GM21526 (cell line): ENCODE data around the gene CCR3.
"Not testable (repeated sequence)": the region's sequence is repeated elsewhere in the genome, so short reads cannot be mapped to it uniquely, and the experiment has no call there.

Experiments
- ATAC-seq: cut with Tn5 transposase; IDR thresholded peaks from one replicate; pipeline ENCODE4 v1.9.1; 2021; ENCODE audit warnings: moderate library complexity; ENCODE audit not compliant: unreplicated experiment, low FRiP score

CCR3 gene

DNA sequence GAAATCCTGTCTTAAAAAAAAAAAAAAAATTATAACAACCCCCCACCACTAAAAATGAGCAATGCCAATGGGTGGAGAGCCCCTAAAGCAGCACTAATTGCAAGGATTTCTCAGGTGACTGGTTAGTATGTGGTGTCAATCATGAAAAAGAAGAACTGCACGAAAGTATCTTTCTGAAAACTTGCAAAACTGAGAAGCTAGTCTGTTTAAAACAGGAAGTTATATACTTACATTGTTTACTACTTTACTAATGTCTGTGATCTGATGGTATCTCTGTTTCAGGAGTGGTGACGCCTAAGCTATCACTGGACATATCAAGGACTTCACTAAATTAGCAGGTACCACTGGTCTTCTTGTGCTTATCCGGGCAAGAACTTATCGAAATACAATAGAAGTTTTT, at the start of gene CCR3:
CCR3 (plus strand) TSS at position 341 of the 400 bp plus-strand sequence. CDS start 22,699 bp downstream, outside the sequence.
- no peak for ATAC-seq

DNA sequence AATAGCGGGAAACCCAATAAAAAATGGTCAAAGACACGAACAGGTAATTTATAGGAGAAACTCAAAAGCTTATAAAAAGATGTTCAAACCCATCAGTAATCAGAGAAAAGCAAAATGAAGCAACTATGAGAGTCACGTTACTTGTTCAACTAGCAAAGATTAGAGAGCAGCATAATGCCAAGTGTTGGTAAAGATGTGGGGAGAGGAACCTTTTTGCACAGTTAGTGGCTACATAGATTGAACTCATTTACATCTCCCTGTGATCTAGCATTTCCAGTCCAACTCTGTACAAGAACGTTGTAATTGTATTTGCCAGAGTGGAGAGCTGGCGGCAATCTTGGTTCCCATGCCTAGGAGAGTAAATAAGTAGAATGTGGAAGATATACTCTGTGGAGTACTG, 49.3 kb upstream of the CCR3 start:
- no peak for ATAC-seq

DNA sequence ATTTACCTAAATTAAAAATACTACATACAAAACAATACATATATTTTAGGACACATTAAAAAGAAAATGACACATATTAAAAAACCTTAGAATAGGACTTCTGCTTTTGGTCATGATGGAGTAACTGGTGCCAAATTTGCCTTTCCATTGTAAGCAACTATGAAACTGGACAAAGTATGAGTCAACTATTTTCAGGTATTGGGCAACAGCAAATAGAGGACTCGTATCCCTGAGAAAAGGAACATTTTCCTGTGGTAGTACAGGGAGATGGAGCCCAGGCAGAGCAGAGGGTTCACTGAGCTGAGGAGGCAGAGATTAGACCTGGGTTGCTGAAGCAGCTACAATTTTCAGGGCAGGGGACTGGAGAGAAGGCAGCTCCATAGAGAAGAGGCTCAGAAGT, 48.8 kb upstream of the CCR3 start:
- no peak for ATAC-seq

DNA sequence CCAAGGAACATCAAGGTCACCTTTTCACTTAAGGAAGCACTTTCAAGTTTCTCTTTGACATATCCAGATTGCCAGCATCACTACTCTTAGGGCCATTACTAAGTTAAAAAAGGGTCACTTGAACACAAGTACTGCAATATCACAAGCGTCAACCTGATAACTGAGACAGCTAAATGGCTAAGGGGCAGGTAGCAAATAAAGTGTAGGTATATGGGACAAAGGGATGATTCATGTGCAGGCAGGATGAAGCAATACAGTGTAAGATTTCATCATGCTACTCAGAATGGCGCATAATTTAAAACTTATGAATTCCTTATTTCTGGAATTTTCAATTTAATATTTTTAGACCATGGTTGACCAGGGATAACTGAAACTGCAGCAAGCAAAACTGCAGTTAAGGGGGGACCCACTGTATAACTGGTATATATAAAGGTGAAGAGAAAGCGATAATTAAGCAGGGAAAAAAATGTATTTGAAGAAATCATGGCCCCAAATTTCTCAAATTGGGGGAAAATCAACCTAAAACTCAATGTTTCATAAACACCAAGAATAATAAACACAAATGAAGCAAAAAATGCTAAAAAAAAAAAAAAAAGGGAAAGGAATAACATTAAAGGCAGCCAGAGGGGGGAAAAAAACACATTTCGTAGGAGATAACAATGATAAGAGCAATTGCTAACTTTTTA, 47.2 kb upstream of the CCR3 start:
- ATAC-seq, result no peak

DNA sequence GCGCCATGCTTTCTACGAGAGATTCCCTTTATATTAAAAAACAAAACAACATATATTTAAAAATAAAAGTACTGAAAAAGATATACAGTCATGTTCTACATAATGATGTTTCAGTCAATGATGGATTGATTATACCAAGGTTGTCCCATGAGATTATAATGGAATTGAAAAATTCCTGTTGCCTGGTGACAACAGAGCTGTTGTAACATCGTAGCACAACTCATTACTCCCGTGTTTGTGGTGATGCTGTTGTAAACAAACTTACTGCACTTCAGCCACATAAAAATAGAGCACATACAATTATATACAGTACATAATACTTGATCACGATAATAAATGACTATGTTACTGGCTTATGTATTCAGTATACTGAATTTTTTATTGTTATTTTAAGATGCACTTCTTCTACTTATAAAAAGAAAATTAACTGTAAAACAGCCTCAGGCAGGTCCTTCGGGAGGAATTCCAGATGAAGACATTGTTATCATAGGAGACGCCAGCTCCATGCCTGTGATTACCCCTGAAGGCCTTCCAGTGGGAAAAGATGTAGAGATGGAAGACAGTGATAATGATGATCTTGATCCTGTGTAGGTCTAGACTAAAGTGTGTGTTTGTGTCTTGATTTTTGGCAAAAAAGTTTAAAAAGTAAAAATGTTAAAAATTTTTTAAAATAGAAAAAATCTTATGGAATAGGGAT, 45.9 kb upstream of the CCR3 start:
- no peak for ATAC-seq

DNA sequence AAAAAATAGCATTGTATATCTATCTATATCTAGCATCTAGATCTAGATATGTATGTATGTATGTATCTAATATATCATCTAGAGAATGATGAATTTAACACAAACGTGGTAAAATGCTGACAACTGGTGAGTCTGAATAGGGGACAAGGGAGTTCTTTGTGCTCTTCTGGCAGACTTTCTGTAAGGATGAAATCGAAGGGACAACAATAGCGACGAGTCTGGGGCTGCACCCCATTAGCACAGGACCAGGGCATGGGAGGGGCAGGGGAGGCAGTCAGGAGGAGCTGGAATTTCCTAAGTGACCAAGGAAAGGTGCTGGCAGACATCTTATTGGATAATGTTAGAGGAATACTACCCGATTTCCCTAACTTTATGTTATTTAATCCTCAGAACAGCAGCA, 42.0 kb upstream of the CCR3 start:
- ATAC-seq, result no peak

DNA sequence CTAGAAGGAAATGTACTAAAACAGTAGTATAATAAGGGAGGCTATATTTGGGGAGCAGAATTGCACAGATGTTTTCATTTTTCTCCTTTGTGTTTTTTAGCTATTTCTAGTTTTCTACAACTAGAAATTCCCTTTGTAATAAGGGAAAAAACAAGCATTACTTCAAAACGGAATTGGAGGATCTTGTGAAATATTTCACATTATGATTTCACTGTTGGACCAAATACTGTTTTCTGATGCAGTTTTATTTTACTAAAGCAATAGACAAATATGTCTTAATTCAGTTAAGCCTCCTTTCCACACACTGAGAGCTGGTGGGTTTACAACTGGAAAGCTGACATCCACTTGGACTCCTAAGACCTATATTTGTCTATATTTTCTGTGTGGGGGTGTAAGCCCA, 41.5 kb upstream of the CCR3 start:
- no peak for ATAC-seq

DNA sequence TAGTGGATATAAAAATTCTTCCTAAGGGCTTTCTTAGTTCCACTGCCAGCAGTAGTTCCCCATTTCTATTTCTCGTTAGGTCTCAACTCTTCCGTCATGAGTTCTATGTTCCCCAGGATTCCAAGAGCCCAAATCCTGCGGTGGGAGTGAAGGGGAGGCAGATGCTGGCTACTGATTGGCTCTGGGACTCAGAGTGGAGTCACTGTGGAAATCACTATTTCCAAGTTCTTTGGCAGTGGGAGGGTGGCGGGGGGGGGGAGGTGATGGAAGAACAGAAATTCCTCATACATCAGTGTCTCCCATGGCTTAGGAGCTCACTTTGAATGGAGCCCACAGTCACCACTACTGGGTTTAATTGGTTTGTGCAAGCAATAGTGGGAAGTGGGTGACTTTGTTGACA, 39.7 kb upstream of the CCR3 start:
- ATAC-seq, result no peak

DNA sequence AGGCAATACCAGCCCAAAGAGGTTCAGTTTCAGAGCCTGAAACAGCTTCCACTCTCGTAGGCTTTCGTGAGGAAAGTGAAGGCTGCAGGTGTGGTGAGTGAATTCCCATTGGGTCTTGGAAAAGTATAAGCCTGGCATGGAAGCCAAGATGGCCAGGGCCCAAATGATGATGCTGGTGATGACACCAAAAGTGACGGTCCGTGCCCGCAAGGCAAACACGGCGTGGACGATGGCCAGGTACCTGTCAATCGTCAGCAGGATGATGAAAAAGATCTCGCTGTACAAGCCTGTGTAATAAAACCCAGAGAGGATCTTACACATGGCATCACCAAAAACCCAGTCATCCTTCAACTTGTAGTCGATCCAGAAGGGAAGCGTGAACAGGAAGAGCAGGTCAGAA, 38.6 kb upstream of the CCR3 start:
- ATAC-seq, result no peak

DNA sequence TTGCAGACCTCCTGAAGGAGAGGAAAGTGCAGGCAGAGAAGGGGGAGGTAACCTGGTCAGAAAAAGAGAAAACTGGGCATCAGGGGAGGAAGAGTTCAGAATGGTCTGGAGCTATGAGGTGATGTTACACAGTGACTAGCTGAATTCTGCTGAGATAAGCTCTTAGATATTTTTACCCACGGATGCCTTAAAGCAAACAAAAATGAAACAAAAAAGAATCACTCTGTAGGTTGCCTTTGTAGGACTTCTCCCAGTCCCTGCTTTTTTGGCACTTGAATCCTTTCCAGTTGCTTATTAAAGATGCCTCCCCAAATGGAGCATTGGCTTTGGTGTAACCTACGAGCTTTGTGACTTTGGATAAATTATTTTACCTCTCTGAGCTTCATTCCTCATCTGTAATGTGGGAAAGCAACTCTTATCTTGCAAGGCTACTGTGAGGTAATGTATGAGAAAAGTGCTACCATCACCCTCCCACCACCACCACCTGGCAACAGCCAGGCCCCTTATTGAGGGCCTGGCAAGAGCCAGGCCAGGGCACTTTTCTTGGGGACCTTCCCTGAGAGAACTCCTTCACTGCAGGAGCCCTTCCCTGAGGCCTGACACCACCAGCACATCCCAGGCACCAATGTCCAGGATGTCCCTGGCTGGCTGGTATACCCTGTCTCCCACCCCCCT, 36.8 kb upstream of the CCR3 start:
- ATAC-seq, result no peak

DNA sequence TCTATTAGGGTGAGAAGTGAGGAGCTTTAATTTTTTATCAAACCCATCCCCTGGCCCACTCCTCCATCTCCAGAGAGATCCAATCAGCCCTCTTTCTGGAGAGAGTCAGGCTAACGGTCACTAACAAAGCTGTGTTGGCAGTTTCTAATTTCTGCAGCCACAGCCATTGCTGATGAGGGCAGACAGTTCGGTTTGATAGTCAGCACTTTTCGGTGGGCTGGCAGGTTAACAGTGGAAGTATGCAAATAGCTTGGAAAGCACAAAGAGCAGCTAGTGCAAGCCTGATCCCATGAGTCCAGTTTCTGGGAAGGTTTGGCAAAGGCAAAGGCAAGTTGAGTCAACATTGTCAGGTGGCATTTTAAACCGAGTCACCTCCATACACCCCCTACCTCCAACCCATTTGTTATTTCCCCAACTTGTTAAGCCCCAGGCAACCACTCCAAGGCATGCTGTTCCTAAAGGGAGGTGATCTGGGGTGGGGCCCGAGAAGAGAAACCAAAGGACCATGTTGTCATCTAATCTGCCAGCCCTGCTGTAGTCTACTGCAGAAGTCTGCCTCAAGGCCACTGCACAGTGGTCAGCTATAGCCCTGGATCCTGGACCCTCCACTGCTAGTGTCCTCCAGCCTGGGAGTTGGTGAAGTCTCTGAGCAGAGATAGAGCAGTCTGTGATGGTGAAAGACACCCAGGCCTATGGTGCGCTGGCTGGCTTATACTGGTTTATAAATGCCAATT, 35.8 kb upstream of the CCR3 start:
- ATAC-seq, result no peak

DNA sequence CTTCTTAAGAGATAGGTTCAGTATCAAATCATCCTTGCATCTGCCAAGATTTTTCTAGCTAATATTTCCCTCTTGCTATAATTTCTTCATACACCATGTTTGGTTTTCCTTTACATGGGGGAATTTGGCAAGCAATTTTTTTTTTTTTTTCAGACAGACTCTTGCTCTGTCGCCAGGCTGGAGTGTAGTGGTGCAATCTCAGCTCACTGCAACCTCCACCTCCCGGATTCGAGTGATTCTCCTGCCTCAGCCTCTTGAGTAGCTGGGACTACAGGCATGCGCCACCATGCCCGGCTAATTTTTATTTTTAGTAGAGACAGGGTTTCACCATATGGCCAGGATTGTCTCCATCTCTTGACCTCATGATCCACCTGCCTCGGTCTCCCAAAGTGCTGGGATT, 34.7 kb upstream of the CCR3 start:
- not testable (repeated sequence) for ATAC-seq

DNA sequence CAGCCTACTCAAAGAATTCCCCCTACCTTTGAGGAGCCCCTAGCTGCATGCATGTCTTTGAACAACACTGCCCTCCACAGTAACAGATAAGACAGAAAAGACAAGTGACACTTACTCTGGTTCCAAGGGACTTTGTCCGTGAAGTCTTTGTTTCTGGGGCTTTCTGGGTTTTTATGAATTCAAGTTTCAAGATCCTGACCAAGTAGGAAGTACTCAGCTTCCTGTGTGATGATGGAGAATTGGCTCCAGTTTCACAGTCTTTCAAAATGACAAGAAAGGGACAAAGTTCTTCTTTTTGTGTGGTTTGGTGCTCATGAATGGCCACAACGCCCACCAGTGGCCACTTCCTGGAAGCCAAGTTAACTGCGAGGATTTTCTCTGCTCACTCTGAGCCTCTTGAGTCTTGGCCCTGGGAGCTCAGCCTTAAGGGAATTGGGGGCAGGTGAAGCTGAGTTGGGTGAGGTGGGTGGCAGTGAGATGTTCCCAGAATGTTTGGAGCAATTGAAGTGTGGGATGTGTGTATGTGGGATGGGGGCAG, 34.0 kb upstream of the CCR3 start, which contains the start of gene CCR1:
CCR1 (minus strand) TSS at position 147 of the 538 bp plus-strand sequence. CDS start 4,000 bp downstream, outside the sequence.
- ATAC-seq, result no peak

DNA sequence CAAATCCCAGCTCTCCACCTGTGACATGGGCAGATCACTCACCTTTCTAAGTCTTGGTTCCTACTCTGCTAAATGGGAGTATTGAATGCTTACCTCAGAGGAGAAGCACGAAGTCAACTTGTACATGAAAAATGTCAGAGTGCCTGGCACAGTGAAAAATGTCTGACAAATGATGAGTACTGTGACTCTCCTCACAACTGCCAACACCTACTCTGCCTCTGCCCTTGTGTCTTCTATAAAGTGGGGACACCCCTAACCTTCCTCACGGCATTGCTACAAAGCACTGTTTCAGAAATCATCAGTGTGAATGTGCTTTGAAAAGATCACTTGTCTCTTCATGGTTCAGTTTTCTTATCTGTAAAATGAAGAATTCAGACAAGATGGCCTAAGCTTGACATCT, 33.2 kb upstream of the CCR3 start:
- ATAC-seq, result no peak

DNA sequence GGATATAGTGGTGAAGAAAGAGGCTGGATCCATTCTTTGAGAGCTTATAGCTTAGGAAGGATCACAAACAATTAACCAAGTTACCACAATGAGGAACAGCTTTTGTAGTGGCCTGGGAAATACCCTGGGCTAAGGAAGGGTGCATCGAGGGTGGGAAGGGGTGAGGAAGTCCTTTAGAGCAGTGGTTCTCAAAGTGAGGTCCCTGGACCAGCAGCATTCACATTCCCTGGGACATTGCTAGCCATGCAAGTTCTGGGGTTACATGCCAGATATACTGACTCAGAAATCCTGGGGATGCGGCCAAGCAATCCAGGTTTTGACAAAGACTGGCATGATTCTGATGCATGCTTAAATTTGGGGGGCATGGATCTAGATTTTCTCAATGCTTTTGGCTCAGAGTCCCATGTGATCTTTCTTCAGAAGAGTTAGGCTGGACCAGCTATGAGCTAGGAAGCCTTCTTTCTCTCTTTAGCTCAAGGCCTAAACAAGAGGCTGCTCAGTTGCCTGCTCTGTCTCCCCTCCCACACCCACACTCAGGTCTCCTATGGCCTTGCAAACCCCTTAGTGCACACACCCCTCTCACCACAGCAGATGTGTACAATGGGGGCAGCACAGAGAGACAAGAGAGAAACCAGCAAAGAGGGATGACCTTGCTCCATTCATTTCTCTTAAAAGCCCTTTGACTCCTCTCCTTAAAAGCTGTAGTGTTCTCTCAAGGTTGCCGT, 32.4 kb upstream of the CCR3 start:
- ATAC-seq, result no peak

DNA sequence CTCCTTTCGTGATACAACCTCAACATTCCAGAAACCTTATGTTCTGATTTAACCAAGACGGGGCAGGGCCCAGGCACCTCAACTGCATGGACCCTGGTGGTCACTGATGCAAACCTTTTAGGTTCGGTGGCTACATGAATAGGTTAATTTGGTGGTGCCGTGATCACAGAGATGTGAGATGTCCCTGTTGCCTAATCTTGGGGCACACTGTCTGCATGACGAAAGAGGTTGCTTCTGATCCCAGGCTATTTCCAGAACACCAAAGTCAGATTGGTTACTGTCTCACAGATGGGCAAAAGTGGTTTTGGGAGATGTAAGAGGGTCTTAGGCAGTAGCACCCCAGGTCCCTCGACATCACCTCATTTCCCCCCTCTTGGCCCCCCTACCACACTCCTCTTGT, 30.2 kb upstream of the CCR3 start:
- no peak for ATAC-seq

DNA sequence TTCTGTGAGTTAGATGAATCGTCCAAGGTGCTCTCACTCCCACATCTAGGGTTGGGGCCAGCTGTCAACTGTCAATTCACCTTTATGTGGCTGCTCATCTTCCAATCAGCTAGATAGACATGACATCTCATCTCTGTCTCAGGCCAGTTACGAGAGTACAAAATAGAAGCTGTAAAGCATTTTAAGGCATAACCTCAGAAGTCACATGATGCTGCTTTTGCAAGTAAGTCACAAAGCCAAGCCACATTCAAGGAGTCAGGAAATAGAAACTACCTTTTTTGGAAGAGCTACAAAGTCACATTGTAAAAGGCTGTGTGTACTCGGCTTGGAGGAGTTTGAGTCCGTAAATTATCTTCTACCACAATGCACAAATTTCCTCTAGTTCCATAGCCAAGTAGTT, 29.1 kb upstream of the CCR3 start:
- no peak for ATAC-seq

DNA sequence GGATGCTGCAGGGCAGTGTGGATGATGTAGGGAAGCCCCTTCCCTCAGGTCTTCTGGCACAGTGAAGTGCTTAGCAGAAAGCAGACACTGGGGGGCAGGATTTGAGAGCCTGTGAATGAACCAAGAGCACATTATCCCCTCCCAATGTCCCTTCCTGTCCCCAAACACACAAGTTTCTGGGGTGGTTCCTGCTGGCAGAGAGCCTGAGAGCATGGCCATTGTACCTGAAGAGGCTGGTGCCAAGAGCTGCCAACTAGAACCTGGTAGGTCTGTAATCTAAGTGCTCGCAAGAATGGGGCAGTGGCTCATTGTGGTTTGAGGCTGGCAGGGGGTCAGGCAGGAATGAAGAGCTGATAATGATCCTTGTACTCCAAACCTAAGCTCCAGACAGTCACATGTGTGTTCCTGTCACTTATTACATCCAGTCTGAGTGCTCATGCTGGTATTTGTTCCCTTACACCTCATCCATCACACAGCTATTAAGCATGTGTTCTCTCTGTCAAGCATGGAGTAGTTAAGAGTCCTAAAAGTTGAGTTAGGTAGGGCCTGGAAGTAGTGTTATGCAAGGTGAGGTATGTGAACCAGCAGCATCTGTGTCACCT, 27.4 kb upstream of the CCR3 start:
- ATAC-seq, result no peak

DNA sequence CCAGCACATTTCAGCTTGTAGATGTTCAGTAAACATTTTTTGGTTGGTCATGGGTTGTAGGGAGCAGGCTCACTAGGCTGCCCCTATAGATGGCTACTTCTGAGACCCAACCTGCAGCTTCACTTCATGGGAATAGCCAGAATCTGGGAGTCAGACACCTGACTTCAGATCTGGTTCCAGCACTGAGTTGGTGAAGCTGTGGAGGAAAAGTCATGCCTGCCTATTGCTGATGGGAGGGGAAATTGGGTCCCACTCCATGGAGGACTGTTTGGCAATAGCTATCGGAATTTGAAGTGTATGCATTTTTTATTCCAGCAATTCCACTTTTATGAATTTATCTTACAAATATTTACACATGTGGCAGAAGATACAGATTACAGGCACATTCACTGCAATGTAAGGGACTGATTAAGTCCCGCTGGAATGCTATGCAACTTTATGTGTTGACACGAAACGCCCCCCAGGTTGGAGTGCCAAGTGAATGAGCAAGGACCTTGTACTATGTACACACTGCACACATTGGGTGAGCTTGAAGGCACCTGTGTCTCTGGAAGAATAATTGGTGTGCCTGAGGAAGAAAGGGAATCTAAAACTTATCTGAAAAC, 26.3 kb upstream of the CCR3 start:
- no peak for ATAC-seq
